ENCODE results near the gene TWF2.
"Not testable (repeated sequence)": the region's sequence is repeated elsewhere in the genome, so short reads cannot be mapped to it uniquely, and the experiment has no call there.

TWF2 gene

GRCh38 chr3:52238761-52239701, at the start of gene TWF2:
Gene TWF2, minus strand, starts transcription at chr3:52239158. Its CDS starts 142 bp downstream, at chr3:52239016.
- peaks cover 52% of the 10 kb centered on the region for H3K4me1 ChIP-seq (ENCODE audit: control insufficient read depth, insufficient read depth, low read length)
- peaks cover 5 to 11% of the 10 kb centered on the region in 2 donors for H3K36me3 ChIP-seq (ENCODE audit: control insufficient read depth in 2 of 2, insufficient read depth in 2 of 2, low read length in 2 of 2)
- H3K27me3 ChIP-seq (ENCODE audit: control insufficient read depth in 1 of 2, insufficient read depth in 2 of 2, low read length in 2 of 2) = no peaks in the 10 kb centered on the region
- H3K4me3 ChIP-seq (ENCODE audit: low read length in 2 of 2) = peak within 1 kb of the TSS; percentile 96 to 98
- H3K9ac ChIP-seq (ENCODE audit: low read length in 2 of 2) = peak within 1 kb of the TSS; percentile 65 to 80
- H3K27ac ChIP-seq (ENCODE audit: low read length) = peak within 1 kb of the TSS; percentile 88
- H3K9me3 ChIP-seq (ENCODE audit: control insufficient read depth in 2 of 2, low read length in 2 of 2) = no peaks in the 10 kb centered on the region

- peak overlapping the region in 1 of 2 donors; percentile 100 for H3K9ac ChIP-seq (ENCODE audit: low read length in 2 of 2)
Measured at GRCh38 chr3:52288674-52289073, 49.7 kb upstream of the TWF2 start.

GRCh38 chr3:52286777-52287110, 47.8 kb upstream of the TWF2 start:
- H3K4me1 ChIP-seq (ENCODE audit: control insufficient read depth, insufficient read depth, low read length) = peaks cover 11% of the 10 kb centered on the region
- H3K27me3 ChIP-seq (ENCODE audit: control insufficient read depth in 1 of 2, insufficient read depth in 2 of 2, low read length in 2 of 2) = no peaks in the 10 kb centered on the region
- peak overlapping the region; percentile 96 to 100 for H3K9ac ChIP-seq (ENCODE audit: low read length in 2 of 2)
- H3K36me3 ChIP-seq (ENCODE audit: control insufficient read depth in 2 of 2, insufficient read depth in 2 of 2, low read length in 2 of 2) = peaks cover 0 to 7% of the 10 kb centered on the region in 2 donors
- no peaks in the 10 kb centered on the region for H3K9me3 ChIP-seq (ENCODE audit: control insufficient read depth in 2 of 2, low read length in 2 of 2)
- H3K4me3 ChIP-seq (ENCODE audit: low read length in 2 of 2) = peak overlapping the region; percentile 93 to 98
- H3K27ac ChIP-seq (ENCODE audit: low read length) = peak overlapping the region; percentile 100

More at GRCh38 chr3:52288674-52289073, 49.7 kb upstream of the TWF2 start:
- Histone ChIP-seq H3K4me3 (ENCODE audit: low read length in 2 of 2) (peak overlapping the region; percentile 93 to 98), H3K27ac (ENCODE audit: low read length) (no peak overlapping the region), H3K9me3 (ENCODE audit: control insufficient read depth in 2 of 2, low read length in 2 of 2) (no peaks in the 10 kb centered on the region), H3K4me1 (ENCODE audit: control insufficient read depth, insufficient read depth, low read length) (peaks cover 11% of the 10 kb centered on the region), H3K36me3 (ENCODE audit: control insufficient read depth in 2 of 2, insufficient read depth in 2 of 2, low read length in 2 of 2) (peaks cover 0 to 9% of the 10 kb centered on the region in 2 donors), H3K27me3 (ENCODE audit: control insufficient read depth in 1 of 2, insufficient read depth in 2 of 2, low read length in 2 of 2) (no peaks in the 10 kb centered on the region)

GRCh38 chr3:52284051-52284450, 45.1 kb upstream of the TWF2 start:
- peaks cover 15% of the 10 kb centered on the region for H3K4me1 ChIP-seq (ENCODE audit: control insufficient read depth, insufficient read depth, low read length)
- H3K27me3 ChIP-seq (ENCODE audit: control insufficient read depth in 1 of 2, insufficient read depth in 2 of 2, low read length in 2 of 2); H3K4me3 ChIP-seq (ENCODE audit: low read length in 2 of 2); H3K9me3 ChIP-seq (ENCODE audit: control insufficient read depth in 2 of 2, low read length in 2 of 2); H3K36me3 ChIP-seq (ENCODE audit: control insufficient read depth in 2 of 2, insufficient read depth in 2 of 2, low read length in 2 of 2); H3K27ac ChIP-seq (ENCODE audit: low read length); H3K9ac ChIP-seq (ENCODE audit: low read length in 2 of 2): not testable (repeated sequence)

GRCh38 chr3:52283306-52283705, 44.3 kb upstream of the TWF2 start:
- H3K4me3 ChIP-seq (ENCODE audit: low read length in 2 of 2) = no peak overlapping the region
- no peak overlapping the region for H3K27ac ChIP-seq (ENCODE audit: low read length)
- H3K9ac ChIP-seq (ENCODE audit: low read length in 2 of 2) = no peak overlapping the region
- no peaks in the 10 kb centered on the region for H3K27me3 ChIP-seq (ENCODE audit: control insufficient read depth in 1 of 2, insufficient read depth in 2 of 2, low read length in 2 of 2)
- H3K9me3 ChIP-seq (ENCODE audit: control insufficient read depth in 2 of 2, low read length in 2 of 2) = no peaks in the 10 kb centered on the region
- peaks cover 0 to 3% of the 10 kb centered on the region in 2 donors for H3K36me3 ChIP-seq (ENCODE audit: control insufficient read depth in 2 of 2, insufficient read depth in 2 of 2, low read length in 2 of 2)
- H3K4me1 ChIP-seq (ENCODE audit: control insufficient read depth, insufficient read depth, low read length) = peaks cover 16% of the 10 kb centered on the region

DNA sequence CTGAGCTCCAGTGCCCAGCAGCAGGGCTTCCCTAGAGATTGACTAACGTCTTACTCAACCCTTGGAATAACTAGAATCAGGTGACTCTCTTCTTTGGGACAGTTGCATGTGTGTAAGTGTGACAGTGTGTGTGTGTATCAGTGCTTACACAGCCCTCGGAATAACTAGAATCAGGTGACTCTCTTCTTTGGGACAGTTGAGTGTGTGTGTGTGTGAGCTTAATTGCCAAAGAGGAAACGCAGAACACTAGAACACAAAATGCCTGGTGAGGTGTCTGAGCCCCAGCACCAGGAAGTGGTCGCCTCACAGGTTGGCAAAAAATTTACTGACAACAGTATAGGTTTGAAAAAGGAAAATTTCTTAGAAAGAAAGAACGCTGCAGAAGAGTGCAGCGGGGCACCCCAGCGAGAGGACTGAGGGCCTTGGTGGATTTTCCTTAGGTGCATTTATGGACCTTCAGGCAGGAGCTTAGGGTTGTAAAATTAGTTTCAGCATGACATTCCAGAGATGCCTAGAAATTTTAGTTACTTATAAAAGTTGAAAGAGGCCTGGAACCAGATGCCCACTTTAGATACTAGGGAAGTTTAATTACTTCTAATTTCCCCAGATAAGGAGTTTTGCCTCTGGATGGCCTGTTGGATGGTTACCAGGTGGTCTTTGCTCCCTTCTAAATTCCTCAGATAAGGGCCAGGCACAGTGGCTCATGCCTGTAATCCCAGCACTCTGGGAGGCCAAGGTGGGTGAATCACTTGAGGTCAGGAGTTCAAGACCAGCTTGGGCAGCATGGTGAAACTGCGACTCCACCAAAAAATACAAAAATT, 43.2 kb upstream of the TWF2 start:
- Histone ChIP-seq H3K36me3 (ENCODE audit: control insufficient read depth in 2 of 2, insufficient read depth in 2 of 2, low read length in 2 of 2) (peaks cover 0 to 3% of the 10 kb centered on the region in 2 donors), H3K4me3 (ENCODE audit: low read length in 2 of 2) (no peak overlapping the region), H3K9me3 (ENCODE audit: control insufficient read depth in 2 of 2, low read length in 2 of 2) (no peaks in the 10 kb centered on the region), H3K27ac (ENCODE audit: low read length) (no peak overlapping the region), H3K27me3 (ENCODE audit: control insufficient read depth in 1 of 2, insufficient read depth in 2 of 2, low read length in 2 of 2) (no peaks in the 10 kb centered on the region), H3K4me1 (ENCODE audit: control insufficient read depth, insufficient read depth, low read length) (peaks cover 15% of the 10 kb centered on the region), H3K9ac (ENCODE audit: low read length in 2 of 2) (no peak overlapping the region)

GRCh38 chr3:52280050-52280461, 41.1 kb upstream of the TWF2 start:
- peak overlapping the region; percentile 42 to 92 for H3K9ac ChIP-seq (ENCODE audit: low read length in 2 of 2)
- no peaks in the 10 kb centered on the region for H3K9me3 ChIP-seq (ENCODE audit: control insufficient read depth in 2 of 2, low read length in 2 of 2)
- H3K27ac ChIP-seq (ENCODE audit: low read length) = peak overlapping the region; percentile 88

GRCh38 chr3:52279596-52279995, 40.6 kb upstream of the TWF2 start:
- Histone ChIP-seq H3K36me3 (ENCODE audit: control insufficient read depth in 2 of 2, insufficient read depth in 2 of 2, low read length in 2 of 2) (peaks cover 0 to 3% of the 10 kb centered on the region in 2 donors), H3K27me3 (ENCODE audit: control insufficient read depth in 1 of 2, insufficient read depth in 2 of 2, low read length in 2 of 2) (no peaks in the 10 kb centered on the region), H3K27ac (ENCODE audit: low read length) (peak overlapping the region; percentile 88), H3K9ac (ENCODE audit: low read length in 2 of 2) (peak overlapping the region; percentile 0 to 92), H3K4me1 (ENCODE audit: control insufficient read depth, insufficient read depth, low read length) (peaks cover 24% of the 10 kb centered on the region), H3K4me3 (ENCODE audit: low read length in 2 of 2) (peak overlapping the region; percentile 73 to 91), H3K9me3 (ENCODE audit: control insufficient read depth in 2 of 2, low read length in 2 of 2) (no peaks in the 10 kb centered on the region)

More at GRCh38 chr3:52280050-52280461, 41.1 kb upstream of the TWF2 start:
- H3K27me3 ChIP-seq (ENCODE audit: control insufficient read depth in 1 of 2, insufficient read depth in 2 of 2, low read length in 2 of 2) = no peaks in the 10 kb centered on the region
- H3K4me3 ChIP-seq (ENCODE audit: low read length in 2 of 2) = peak overlapping the region; percentile 17 to 73
- H3K4me1 ChIP-seq (ENCODE audit: control insufficient read depth, insufficient read depth, low read length) = peaks cover 23% of the 10 kb centered on the region
- peaks cover 0 to 3% of the 10 kb centered on the region in 2 donors for H3K36me3 ChIP-seq (ENCODE audit: control insufficient read depth in 2 of 2, insufficient read depth in 2 of 2, low read length in 2 of 2)

GRCh38 chr3:52278510-52279069, 39.6 kb upstream of the TWF2 start, which contains the start of gene WDR82:
Gene WDR82, minus strand, starts transcription at chr3:52278649. Its CDS starts 288 bp downstream, at chr3:52278361.
- Histone ChIP-seq H3K4me1 (ENCODE audit: control insufficient read depth, insufficient read depth, low read length) (peaks cover 29% of the 10 kb centered on the region), H3K9ac (ENCODE audit: low read length in 2 of 2) (peak within 1 kb of the TSS; percentile 92 to 96), H3K27me3 (ENCODE audit: control insufficient read depth in 1 of 2, insufficient read depth in 2 of 2, low read length in 2 of 2) (no peaks in the 10 kb centered on the region), H3K36me3 (ENCODE audit: control insufficient read depth in 2 of 2, insufficient read depth in 2 of 2, low read length in 2 of 2) (peaks cover 0 to 3% of the 10 kb centered on the region in 2 donors), H3K27ac (ENCODE audit: low read length) (peak within 1 kb of the TSS; percentile 88), H3K4me3 (ENCODE audit: low read length in 2 of 2) (peak within 1 kb of the TSS; percentile 91 to 92), H3K9me3 (ENCODE audit: control insufficient read depth in 2 of 2, low read length in 2 of 2) (no peaks in the 10 kb centered on the region)

GRCh38 chr3:52277972-52278509, 39.1 kb upstream of the TWF2 start:
- peaks cover 29% of the 10 kb centered on the region for H3K4me1 ChIP-seq (ENCODE audit: control insufficient read depth, insufficient read depth, low read length)
- H3K27me3 ChIP-seq (ENCODE audit: control insufficient read depth in 1 of 2, insufficient read depth in 2 of 2, low read length in 2 of 2) = no peaks in the 10 kb centered on the region
- no peaks in the 10 kb centered on the region for H3K9me3 ChIP-seq (ENCODE audit: control insufficient read depth in 2 of 2, low read length in 2 of 2)
- H3K4me3 ChIP-seq (ENCODE audit: low read length in 2 of 2) = peak overlapping the region; percentile 91 to 92
- H3K9ac ChIP-seq (ENCODE audit: low read length in 2 of 2) = peak overlapping the region; percentile 92 to 96
- peaks cover 0 to 4% of the 10 kb centered on the region in 2 donors for H3K36me3 ChIP-seq (ENCODE audit: control insufficient read depth in 2 of 2, insufficient read depth in 2 of 2, low read length in 2 of 2)
- peak overlapping the region; percentile 88 for H3K27ac ChIP-seq (ENCODE audit: low read length)

Data from stomach smooth muscle (tissue), 2 donors.